ENCODE data around the gene SLC25A33.

- TF ChIP-seq CTCF (IDR thresholded peaks at IDR 0.05) (no peak), POLR2A (IDR thresholded peaks at IDR 0.05) (no peak)
Measured at GRCh38 chr1:9602794-9603167, 63.5 kb downstream of the SLC25A33 start.

All from uterus (tissue), 2 donors.